HG03039 (cell line): ENCODE results near the gene APOM.

Experiments
- ATAC-seq: cut with Tn5 transposase; IDR thresholded peaks from one replicate; pipeline ENCODE4 v1.9.1; 2021; ENCODE audit warnings: mild to moderate bottlenecking, moderate library complexity; ENCODE audit not compliant: unreplicated experiment

APOM gene

GRCh38 chr6:31630177-31630934 lies 25.3 kb upstream of the APOM start:
- ATAC-seq, result no peak

DNA sequence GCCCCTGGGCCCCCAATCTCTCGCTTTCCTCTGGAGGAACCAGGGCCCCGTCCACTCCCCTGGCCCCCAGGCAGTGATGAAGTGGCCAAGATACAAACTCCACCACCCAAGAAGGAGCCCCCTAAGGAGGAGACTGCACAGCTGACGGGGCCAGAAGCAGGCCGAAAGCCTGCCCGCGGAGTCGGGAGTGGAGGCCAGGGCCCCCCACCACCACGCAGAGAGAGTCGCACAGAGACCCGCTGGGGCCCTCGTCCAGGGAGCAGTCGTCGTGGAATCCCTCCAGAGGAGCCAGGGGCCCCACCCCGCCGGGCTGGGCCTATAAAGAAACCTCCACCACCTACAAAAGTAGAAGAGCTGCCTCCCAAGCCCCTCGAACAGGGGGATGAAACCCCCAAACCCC lies 24.5 kb upstream of the APOM start:
- ATAC-seq, result no peak

DNA sequence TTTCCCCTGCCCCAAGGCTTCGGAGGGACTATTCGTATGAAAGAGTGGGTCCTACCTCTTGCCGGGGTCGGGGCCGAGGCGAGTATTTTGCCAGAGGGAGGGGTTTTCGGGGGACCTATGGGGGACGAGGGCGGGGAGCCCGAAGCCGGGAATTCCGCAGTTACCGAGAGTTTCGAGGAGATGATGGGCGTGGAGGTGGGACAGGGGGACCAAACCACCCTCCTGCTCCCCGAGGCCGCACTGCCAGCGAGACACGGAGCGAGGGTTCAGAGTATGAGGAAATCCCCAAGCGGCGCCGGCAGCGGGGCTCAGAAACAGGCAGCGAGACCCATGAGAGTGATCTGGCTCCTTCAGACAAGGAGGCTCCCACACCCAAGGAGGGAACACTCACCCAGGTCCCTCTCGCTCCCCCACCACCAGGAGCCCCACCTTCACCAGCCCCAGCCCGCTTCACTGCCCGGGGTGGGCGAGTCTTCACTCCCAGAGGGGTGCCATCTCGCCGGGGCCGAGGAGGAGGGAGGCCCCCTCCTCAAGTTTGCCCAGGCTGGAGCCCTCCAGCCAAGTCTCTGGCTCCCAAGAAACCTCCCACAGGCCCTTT lies 23.9 kb upstream of the APOM start:
- no peak for ATAC-seq

DNA sequence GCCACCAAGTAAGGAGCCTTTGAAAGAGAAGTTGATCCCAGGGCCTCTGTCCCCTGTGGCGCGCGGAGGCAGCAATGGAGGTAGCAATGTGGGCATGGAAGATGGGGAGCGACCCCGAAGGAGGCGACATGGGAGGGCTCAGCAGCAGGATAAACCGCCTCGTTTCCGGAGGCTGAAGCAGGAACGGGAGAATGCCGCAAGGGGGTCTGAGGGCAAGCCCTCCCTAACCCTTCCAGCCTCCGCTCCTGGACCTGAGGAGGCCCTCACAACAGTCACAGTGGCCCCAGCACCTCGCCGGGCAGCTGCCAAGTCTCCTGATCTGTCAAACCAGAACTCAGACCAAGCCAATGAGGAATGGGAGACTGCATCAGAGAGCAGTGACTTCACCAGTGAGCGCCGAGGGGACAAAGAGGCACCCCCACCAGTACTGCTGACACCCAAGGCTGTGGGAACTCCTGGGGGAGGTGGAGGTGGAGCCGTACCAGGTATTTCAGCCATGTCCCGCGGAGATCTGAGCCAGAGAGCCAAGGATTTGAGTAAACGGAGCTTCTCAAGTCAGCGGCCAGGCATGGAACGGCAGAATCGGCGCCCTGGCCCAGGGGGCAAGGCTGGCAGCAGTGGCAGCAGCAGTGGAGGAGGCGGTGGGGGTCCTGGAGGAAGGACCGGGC lies 23.3 kb upstream of the APOM start:
- ATAC-seq, result no peak

GRCh38 chr6:31633447-31633846 lies 22.2 kb upstream of the APOM start:
- no peak for ATAC-seq

GRCh38 chr6:31634131-31634530 lies 21.6 kb upstream of the APOM start:
- ATAC-seq, result no peak

DNA sequence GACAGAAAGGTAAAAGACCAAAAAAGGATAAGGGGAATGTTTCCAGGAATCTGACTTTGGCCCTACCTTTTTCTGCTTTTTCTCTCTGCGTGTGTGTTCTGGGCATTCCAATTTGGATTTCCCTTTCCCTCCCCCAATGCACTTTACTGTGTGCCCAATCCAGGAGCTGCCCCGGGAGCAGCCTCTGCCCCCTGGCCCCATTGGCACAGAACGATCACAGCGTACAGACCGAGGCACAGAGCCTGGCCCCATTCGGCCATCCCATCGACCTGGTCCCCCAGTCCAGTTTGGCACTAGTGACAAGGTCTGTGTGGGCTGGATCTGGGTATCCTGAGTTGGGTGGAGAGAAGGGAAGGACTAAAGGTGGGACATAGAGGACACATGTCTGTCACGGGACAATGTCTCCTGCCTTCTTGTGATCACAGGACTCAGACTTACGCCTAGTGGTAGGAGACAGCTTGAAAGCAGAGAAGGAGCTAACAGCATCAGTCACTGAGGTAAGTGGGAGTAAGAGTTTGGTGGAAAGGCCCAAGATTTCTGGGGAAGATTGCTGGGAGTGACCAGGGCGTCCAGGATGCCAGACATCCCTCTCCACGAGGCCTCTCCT lies 20.6 kb upstream of the APOM start:
- no peak for ATAC-seq

- ATAC-seq, result no peak
These were observed 18.7 kb upstream of the APOM start for GRCh38 chr6:31636698-31637596.

DNA sequence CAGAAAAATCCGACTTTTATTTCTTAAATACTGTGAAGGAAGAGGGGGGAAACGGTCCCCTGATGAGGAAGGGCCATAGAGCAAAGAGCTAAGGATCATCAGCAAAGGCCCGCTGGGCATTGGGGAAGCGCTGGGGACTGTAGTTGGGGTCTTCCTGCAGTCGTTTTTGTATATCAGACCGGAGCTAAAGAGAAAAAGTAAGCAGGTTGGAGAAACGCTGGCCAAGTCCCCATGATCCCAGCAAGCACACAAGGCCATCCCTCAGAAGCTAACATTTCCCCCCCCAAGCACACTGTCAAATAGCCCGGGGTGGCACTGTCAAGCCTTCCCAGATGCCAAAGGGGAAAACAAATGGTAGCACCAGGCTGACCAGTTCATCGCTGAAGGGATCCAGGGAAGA lies 16.7 kb upstream of the APOM start:
- ATAC-seq, result no peak

GRCh38 chr6:31639449-31639861 lies 16.2 kb upstream of the APOM start:
- no peak for ATAC-seq

DNA sequence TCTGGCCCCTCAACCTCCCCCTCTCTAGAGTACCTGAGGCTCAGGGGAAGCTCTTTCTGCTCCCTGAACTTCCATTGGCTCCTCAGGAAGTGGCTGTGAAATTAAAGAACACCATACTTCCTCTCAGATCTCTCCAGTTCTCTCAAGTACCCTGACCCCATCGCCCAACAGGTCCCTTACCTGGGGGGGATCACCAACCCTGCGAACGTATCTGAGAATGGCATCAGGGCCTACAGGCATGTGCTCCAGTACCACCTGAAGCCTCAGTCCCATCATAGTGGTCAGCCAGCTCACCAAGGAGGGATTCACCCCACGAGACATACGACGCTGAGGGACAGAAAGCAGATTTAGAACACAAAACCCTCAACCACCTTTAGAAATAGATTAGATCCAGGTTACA lies 15.1 kb upstream of the APOM start:
- ATAC-seq, result no peak

- ATAC-seq, result no peak
These were observed 14.3 kb upstream of the APOM start for GRCh38 chr6:31641370-31641769.

DNA sequence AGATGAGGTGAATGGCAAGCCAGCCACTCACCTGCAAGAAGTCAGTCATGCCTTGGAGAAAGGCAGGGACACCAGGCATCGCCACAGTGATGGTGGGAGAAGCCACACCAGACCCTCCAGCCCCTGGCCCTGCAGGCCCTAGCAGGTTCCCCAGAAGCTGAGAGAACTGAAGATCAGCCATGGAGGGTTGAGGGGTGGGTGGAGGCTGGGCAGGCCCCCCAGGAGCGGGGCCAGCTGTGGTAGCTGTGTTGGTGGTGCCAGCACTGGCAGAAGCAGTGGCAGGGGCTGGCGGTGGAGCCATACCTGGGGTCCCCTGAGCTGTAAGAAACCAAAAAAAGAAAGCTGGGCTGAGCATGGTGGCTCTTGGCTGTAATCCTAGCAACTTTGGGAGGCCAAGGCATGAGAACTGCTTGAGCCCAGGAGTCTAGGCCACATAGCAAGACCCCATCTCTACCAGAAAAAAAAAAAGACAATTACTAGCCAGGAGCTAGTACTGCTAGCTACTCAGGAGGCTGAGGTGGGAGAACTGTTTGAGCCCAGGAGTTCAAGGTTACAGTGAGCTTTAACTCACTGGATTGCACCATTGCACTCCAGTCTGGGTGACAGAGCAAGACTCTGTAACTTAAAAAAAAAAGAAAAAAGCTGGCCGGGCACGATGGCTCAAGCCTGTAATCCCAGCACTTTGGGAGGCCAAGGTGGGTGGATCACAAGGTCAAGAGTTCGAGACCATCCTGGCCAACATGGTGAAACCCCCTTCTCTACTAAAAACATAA lies 12.7 kb upstream of the APOM start:
- ATAC-seq, result no peak

- no peak for ATAC-seq
These were observed 11.8 kb upstream of the APOM start for GRCh38 chr6:31643818-31644454.

GRCh38 chr6:31645325-31645724 lies 10.4 kb upstream of the APOM start:
- no peak for ATAC-seq

GRCh38 chr6:31651602-31652191 lies 4.0 kb upstream of the APOM start:
- peak; percentile 25 for ATAC-seq

DNA sequence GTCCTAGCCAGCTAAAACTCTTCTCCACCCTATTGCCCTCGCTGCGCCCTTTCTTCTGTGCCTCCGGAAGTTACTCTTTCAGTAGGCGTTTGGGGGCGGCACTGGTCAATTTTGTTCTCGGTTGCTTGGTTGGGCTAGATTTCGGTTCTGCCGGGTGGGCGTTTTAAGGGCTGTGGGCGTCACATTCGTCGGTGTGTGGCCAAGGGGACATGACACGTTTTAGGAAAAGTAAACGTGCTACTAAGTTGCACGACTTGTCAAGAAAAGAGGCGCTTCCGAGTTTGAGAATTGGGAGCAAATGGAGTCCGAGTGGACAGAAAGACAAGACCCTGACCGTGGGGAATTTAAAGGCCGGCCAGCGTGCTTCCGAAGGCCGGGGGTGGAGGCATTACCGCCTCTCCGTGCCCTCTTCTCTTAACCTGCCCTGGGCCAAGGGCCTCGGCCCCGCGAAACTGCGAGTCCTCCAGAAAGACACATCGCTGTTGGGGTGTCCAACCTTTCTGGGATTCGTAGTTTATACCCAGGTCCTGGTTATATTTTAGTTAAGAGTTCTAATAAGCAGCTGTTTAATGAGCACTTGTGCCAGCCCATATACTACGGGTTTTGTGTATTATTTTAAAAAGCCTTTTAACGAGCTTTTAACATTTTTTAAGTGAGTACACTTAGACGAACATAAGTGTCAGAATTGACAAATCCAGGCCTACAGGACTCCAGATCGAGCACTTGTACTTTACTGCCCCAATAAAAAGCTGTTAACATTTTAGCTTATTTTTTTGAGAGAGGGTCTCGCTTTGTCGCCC lies 2.6 kb upstream of the APOM start:
- ATAC-seq, result peak; percentile 40

DNA sequence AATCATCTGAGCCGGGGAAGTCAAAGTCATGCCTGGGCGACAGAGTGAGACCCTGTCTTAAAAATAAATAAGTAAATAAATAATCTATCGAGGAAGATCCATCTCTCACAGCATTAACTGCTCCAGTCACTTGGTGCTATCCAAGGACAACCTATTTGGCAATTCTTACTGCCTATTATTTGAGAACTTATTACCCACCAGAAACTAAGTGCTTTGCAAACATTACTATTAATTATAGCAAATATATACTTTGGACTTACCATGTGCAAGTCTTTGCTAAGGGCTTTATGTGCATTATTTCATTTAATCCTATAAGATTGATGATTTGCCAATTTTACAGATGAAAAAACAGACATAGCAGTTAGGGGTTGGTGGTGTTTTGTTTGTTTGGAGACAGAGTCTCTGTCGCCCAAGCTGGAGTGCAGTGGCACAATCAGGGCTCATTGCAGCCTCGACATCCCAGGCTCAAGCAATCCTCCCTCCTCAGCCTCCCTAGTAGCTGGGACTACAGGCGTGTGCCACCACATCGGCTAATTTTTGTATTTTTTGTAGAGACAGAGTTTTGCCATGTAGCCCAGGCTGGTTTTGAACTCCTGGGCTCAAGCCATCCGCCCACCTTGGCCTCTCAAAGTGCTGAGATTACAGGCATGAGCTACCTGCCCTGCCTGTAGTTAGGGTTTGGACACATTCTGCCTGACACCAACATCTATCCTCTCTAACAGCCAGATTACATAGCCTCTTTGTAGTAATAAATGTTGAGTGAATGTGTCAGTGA lies 933 bp upstream of the APOM start:
- ATAC-seq, result no peak
